ENCODE data around the gene RPRD2. TPM values are rescaled to one million over a fixed set of nuclear protein-coding genes. Genes with fewer than 3 reads are reported as not detected.

The RPRD2 gene
- total RNA-seq, 1 experiment from 2014 or later: 23.0 TPM

GRCh38 chr1:150511985-150512660 lies 148.2 kb downstream of the RPRD2 start:
- DNase-seq (ENCODE audit: extremely low read depth, low read depth): no peak

GRCh38 chr1:150512846-150513245 lies 148.9 kb downstream of the RPRD2 start:
- DNase-seq (ENCODE audit: extremely low read depth, low read depth): no peak

DNA sequence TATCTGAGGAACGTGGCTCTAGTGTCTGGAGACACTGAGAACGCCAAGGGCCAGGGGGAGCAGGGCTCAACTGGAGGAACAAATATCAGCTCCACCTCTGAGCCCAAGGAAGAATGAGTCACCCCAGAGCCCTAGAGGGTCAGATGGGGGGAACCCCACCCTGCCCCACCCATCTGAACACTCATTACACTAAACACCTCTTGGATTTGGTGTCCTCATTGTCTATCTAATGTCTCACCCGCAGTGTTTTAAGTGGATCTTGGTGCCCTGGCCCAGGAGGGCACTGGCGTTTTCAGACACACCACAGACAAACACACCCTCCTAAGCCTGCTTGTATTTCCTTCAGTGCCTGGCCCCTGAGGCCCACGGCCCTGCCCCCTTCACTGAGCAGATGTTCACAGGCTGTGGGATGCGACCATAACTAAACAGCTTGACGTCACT lies 149.4 kb downstream of the RPRD2 start:
- no peak for DNase-seq (ENCODE audit: extremely low read depth, low read depth)

DNA sequence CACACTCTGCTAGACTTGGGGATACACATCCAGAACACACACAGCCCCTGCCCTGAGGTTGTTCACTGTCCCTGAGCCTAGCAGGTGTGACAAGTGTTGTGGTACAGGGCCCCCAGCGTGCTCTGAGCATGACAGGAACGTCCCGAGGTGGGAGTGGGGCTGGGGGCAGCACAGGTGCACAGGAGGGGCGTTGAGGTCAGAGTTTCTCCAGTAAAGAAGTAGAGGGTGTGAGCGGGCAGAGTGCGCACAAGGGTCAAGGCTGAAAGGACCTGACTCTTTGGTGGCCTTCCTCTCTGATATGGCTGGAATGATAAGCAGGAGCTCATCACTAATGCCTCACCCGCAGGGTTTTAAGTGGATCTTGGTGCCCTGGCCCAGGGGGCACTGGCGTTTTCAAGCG lies 150.3 kb downstream of the RPRD2 start:
- no peak for DNase-seq (ENCODE audit: extremely low read depth, low read depth)

DNA sequence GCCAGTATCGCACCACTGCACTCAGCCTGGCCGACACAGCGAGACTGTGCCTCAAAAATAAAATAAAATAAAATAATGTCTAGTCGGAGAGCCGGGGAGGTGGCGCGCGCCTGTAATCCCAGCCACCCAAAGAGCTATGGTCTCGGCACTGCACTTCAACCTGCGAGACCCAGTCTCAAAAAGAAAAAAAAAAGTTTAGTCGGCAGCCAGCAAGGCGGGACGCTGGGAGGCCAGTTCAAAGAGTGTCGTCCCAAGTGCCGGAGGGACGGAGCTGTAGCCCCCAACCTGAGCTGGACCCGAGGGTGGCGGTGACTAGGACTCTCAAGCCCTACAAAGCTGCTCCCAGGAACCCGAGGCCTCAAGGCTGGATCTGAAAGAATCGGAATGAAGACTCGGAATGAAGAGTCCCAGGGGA lies 151.0 kb downstream of the RPRD2 start:
- DNase-seq (ENCODE audit: extremely low read depth, low read depth): no peak

GRCh38 chr1:150515328-150516049 lies 151.5 kb downstream of the RPRD2 start, which contains the start of gene FALEC:
Gene FALEC (plus strand): TSS chr1:150515752.
- DNase-seq (ENCODE audit: extremely low read depth, low read depth): peak; percentile 97

GRCh38 chr1:150516050-150516591 lies 152.2 kb downstream of the RPRD2 start:
- DNase-seq (ENCODE audit: extremely low read depth, low read depth): no peak

DNA sequence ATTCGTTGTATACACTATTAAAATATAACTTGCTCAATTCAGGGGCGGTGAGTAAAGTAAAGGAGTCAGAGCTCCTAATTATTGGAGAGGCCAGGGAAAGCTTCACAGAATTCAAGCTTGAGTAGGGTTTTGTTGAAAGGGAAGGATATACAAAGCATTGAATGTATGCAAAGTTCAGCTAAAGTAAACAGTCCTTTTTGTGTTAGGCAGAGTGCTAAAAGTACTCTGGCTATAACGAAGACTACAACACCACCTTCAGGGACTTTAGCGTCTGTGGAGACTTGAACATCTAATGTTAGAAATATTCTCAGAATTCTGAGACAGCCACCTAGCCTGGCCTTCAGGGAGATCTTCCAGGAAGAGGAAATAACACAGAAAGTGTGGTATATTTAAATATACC lies 152.7 kb downstream of the RPRD2 start:
- DNase-seq (ENCODE audit: extremely low read depth, low read depth): no peak

- DNase-seq (ENCODE audit: extremely low read depth, low read depth): no peak
Observed at GRCh38 chr1:150521196-150521968, 157.4 kb downstream of the RPRD2 start.

DNA sequence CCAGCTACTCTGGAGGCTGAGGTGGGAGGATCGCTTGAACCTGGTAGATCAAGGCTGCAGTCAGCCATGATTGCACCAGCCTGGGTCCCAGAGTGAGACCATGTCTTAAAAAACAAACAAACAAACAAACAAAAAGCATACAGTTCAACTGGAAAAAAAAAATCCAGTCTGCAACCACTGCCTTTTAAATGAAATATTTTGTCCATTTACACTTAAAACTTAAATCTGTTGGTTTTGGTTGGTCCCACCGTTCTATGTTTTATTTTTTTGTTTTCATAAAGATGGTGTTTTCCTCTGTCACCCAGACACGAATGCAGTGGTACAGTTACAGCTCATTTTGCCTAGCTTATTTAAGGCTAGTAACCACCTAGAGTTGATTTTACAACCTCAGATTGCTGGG lies 161.4 kb downstream of the RPRD2 start:
- DNase-seq (ENCODE audit: extremely low read depth, low read depth): no peak

Other genes with a start within 250 kb of the RPRD2 start
- 6.7 and 10.1 TPM in 2 replicates for gene PLEKHO1, start 214.2 kb upstream of the RPRD2 start, total RNA-seq (2014; rRNA removed; shearing (Covaris generic))
- gene ANP32E, start 128.0 kb upstream of the RPRD2 start, total RNA-seq (2014; rRNA removed; shearing (Covaris generic)): 69.0 and 73.9 TPM in 2 replicates
- gene CA14, start 106.4 kb upstream of the RPRD2 start, total RNA-seq (2014; rRNA removed; shearing (Covaris generic)): not detected in 2 replicates
- 123 and 135 TPM in 2 replicates for gene APH1A, start 95.1 kb upstream of the RPRD2 start, total RNA-seq (2014; rRNA removed; shearing (Covaris generic))
- 3.6 TPM in 1 of 2 replicates, not detected in the other for gene C1orf54, start 91.4 kb upstream of the RPRD2 start, total RNA-seq (2014; rRNA removed; shearing (Covaris generic))
- 1.1 and 1.4 TPM in 2 replicates for gene CIART, start 81.6 kb upstream of the RPRD2 start, total RNA-seq (2014; rRNA removed; shearing (Covaris generic))
- gene MRPS21, start 70.3 kb upstream of the RPRD2 start, total RNA-seq (2014; rRNA removed; shearing (Covaris generic)): 102 and 112 TPM in 2 replicates
- gene PRPF3, start 42.6 kb upstream of the RPRD2 start, total RNA-seq (2014; rRNA removed; shearing (Covaris generic)): 76.5 and 89.8 TPM in 2 replicates
- gene TARS2, start 123.3 kb downstream of the RPRD2 start, total RNA-seq (2014; rRNA removed; shearing (Covaris generic)): 40.4 and 42.1 TPM in 2 replicates
- gene ECM1, start 144.0 kb downstream of the RPRD2 start, total RNA-seq (2014; rRNA removed; shearing (Covaris generic)): 11.7 and 12.0 TPM in 2 replicates
- not detected in 2 replicates for gene FALEC, start 151.6 kb downstream of the RPRD2 start, total RNA-seq (2014; rRNA removed; shearing (Covaris generic))
- 5.7 and 5.8 TPM in 2 replicates for gene ADAMTSL4, start 185.3 kb downstream of the RPRD2 start, total RNA-seq (2014; rRNA removed; shearing (Covaris generic))
- gene MCL1, start 215.5 kb downstream of the RPRD2 start, total RNA-seq (2014; rRNA removed; shearing (Covaris generic)): 489 and 574 TPM in 2 replicates